Activated T-helper 1 cell treated with Interleukin-2 at 50 U/mL for 16 hours (primary cell): ENCODE measurements around the gene PLEKHG5.

ENCODE experiments used
- DNase-seq: peaks from one replicate; pipeline ENCODE4 v3.0.0-alpha.2; 2020; ENCODE audit warnings: low read depth

Gene PLEKHG5

DNA sequence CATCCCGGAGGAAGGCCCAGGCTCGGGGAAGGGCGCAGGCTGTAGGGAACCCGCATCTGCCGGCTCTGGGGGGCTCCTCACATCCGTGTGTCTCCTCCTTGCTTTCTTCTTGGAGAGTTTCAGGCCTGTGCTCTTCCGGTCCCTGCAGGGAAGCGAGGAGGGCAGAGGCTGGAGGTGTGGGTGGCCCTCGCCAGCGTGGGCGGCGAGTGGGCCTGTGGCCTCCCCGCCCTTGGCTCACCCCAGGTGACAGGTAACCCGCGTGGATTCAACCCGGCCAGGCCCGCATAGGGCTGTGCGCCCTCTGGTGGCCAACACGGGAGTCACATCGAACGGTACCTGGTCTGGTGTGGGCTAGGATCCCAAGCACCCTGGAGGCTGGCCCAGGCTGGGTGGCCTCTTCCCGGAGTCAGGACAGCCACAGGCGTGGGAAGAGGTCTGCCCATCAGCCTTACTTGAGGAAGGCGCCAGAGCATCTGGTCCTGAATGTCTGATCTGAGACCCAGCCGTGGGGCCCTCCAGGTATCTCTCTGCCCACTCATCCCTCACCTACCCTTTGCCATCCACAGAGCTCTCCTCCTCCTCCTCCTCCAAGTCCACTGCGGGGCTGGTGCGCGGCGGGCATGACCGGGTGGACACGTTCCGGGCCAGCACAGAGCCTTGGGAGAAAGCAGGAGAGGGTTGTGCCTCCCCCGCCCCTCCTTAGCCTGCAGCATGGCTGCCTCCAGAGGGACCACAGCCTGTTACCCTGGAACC is 15.9 kb downstream of the PLEKHG5 start:
- peak; percentile 75 for DNase-seq

DNA sequence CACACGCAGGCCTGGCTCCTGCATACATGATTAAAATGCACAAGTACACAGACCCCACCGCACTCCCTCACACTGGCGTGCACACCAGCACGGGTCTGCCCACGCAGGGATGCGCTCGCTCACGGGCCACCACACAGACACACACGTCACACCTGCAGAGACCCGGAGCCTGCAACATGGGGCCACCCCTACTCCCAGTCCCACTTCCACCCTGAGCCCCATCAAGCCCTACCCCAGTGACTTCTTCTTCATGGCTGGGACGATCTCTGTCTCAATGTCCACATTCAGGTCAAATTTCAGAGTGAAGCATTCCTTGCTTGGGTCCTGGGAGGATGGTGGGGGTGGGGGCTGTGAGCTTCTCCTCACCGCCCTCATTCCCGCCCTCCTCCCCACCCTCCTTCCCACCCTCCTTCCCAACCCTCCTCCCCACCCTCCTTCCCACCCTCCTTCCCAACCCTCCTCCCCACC is 16.6 kb downstream of the PLEKHG5 start:
- DNase-seq, result no peak

DNA sequence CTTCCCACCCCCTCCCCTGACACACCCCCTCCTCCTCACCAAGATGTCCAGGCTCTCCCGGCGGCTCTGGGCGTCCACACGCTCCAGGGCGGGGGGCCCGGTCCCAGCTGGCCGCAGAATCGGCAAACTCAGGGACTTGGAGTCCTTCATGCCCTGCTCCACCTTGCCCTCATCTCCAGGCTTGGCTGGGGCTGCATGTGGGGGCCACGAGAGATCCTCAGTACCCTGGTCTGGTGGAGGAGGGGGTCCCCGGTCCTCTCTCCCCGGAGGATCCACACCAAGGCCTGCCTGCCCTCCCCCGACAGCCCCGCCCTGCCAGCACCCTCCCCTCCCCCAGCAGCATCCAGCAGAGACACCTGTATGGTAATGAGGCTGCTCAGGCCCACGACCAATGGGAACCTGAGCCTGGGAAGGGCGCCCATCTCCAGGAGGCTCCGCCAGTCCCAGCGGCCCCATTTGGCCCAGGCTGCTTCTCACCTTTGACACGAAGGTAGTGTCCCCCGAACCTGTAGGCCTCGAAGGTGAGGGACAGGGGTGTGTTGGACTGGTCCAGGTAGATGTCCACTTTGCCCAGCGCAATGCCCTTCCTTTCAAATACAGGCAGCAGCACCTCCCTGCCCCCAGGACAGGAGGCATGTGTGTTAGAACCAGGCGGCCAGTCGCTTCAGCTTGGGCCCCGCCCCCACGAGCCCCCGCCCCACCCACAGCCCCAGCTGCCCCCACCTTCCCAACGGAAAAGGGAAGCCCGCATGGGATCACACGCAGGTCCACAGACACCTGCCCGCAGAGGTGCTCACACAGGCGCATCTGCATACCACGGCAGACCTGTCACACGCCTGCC is 17.3 kb downstream of the PLEKHG5 start:
- DNase-seq, result no peak

DNA sequence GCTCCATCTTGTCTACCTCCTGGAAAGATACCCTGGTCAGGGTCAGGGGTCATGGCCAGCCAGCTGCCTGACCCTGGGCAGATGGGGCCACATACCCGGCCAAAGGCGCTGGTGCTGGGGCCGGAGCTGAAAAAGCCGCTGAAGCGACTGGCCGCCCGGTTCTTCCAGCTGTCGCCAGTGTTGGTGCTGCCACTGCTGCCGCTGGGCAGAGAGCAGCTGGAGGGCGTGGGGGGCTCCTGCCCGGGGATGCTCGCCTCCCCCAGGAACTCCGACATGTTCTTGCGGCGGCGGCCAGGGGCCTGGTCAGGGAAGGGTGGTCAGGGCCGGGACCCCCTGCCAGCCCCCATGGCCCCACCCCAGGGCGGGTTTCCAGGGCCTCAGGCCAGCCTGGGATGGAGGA is 18.3 kb downstream of the PLEKHG5 start:
- no peak for DNase-seq

DNA sequence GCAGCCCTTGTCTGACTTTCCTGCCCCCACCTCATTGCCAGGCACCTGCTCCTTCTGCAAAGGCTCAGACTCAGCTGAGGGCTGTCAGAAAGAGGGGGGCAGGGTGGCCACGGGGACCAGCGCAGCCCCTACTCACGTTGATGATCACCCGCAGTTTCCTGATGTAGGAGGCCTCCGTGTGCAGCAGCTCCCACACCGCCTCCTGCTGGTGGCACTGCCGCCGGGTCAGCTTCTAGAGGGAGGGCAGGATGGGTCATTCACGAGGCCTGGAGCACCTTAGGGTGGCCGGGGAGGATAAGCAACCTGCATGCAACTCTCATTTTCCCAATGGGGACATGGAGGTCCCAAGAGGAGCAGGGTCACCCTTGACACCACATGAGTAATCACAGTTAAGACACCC is 19.1 kb downstream of the PLEKHG5 start:
- DNase-seq, result no peak

DNA sequence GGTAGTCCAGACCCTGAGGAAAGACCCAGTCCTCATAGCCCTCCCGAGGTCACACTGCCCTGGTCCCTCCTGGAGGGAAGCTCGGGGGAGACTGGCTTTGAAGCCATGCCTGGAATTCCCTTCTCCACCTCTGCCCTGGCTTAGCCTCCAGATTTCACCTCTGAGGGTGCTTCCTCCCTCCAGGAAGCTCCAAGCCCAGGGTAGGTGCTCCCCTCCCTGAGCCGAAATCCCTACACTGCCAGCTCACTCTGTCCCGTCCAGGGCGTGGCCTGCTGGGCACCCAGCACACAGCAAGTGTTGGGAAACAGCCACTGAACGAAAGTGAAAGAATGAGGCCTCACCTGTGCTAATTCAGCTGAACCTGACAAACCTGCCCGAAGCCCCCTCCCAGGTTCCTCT is 19.5 kb downstream of the PLEKHG5 start:
- DNase-seq, result no peak

DNA sequence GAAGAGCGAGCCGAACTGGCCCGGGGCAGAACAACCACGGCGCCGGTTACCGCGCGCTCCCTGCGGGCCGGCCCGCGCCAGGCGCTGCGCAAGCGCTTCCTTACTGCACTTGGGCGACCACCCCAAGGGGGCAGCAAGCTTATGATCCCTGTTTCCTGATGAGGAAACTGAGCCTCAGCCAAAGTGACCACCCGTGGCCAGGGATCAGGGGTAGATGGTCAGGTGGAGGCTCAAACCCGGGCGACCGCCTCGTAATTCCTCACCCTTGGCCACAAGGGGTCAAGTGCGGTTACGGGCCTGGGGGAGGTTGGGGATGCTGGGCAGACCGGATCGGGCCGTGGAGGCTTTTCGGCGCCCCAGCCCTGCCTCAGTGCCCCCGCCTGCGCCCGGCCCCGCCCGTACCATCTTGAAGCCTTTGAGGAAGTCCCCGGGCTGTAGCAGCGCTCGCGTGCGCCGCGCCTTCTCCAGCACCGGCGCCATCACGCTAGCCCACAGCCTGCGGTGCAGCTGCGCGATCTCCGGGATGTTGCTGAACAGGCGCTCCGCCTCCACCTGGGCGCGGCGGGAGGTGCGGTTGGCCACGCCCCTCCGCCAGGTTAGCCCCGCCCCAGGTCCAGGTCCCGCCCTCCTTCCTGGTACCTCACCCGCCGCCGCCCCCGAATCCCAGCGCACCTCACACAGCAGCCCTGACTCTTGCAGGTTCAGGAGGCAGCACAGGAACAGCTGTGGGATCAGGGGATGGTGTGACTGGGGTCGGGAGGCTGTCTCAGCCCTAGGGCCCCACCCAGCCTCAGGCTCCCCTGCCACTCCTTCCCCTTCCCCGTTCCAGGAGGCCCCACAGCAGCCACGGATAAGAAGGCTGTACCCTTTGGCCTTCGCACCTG is 20.1 kb downstream of the PLEKHG5 start:
- no peak for DNase-seq

DNA sequence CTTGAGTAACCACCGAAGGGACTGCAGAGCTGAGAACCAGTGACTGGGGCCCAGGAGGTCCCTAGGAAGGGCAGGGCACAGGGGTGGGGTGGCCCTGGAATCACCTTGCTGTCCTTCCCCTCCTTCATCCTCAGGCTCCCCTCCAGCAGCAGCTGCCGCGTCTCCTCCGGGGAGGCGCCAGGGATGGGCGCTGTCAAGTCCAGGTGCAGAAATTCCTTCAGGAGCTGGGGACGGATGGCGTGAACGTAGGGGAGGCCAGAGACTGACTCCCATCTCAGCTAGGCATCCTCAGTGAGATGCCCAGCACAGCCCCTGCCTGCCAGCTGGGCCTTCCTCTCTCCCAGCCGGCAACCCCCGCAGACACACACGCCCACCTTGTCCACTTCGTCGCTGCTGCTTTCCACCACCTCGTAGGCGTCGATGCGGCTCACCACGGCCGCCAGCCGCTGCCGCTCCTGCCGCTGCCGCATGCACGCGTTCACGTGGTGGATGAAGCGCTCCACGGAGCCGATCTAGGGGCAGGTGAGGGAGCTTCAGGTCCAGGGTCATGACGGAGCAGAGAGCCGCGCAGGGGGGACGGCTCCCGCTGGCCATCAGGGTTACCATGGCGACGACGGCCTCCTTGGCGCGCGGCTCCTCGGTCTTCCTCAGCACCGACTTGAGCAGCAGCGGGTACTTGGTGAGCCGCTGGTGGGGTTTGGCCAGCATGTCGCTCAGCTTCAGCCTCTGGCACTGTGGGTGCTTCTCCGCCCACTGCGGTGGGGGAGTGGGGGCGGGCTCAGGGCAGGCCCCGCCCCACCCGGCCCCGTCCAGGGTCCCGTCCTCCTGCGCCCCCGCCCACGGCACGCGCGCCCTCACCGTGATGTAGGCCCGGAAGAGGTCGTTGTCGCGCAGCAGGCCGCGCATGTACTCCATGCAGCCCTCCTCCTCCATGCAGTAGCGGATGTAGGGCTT is 21.1 kb downstream of the PLEKHG5 start:
- no peak for DNase-seq

DNA sequence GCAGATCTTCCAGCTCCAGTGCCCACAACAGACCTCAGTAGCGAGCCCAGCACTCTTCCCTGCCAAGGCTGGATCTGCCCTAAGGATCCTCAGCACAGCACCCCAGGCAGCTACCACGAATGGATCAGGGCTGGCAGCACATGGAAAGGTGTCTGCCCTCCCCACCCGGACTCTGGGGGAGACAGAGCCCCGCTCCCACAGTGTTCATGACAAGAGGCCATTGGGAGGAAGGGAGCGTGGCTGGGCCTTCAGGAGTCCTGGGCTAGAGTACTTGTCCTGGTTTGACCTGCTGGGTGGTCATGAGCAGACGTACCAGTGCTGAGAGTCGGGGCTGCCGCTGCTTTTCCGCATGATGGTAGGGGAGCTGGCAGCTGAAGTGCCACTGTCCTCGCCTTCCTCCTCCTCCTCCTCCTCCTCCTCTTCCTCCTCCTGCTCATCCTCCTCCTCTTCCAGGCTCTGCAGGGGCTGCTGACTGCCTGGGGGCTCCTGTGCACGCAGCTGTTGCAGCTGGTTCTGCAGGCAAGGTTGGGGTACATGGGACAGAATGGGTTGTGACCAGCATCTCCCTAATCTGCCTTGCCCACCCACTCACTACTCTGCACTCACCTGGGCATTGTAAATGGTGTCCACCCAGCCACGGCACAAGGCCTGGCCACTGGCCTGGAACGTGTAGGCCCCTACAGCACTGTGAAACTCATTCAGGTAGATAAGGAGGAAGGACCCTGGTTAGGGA is 22.6 kb downstream of the PLEKHG5 start:
- DNase-seq, result no peak

DNA sequence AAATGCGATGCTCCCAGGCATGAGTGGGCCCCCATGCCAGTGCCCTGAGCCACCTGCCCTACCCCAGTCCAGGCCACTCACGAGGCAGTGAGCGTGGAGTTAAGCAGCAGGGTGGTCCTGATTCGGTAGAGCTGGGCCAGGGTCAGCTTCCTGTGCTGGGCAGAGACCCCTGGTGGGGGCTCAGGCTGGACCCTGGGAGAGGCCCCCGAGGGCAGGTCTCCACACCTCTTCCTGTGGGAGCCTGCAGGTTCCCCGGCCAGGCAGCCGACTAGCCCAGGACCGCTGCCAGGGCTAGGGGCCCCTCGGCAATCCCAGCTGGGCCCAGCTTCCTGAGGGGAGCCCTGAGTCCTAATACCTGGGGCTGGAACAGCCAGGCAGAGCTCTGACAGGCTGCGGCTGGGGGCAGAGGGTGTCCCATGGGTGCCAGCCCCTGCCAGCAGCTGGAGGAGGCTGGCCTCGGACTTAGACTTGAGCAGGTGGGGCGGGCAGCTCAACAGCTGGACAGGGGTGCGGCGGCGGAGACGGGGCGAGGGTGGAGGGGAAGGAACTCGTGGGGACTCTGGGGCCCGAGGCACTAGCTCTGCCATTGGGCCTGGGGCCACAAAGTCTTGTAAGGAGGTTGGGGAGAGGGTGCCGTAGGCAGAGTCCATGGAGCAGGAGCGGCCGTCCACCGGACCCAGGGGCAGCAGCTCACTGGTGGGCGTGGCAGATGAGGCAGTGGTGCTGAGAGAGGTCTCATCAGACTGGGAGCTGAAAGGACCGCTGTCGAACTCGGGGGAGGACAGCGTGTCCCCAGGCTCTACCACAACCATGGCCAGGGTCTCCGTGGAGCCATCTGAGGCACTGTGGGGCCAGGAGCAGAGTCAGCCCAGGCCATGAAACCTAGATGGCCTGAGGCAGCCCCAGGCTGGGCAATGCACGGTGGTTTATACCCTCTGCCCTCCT is 23.5 kb downstream of the PLEKHG5 start:
- DNase-seq, result no peak

DNA sequence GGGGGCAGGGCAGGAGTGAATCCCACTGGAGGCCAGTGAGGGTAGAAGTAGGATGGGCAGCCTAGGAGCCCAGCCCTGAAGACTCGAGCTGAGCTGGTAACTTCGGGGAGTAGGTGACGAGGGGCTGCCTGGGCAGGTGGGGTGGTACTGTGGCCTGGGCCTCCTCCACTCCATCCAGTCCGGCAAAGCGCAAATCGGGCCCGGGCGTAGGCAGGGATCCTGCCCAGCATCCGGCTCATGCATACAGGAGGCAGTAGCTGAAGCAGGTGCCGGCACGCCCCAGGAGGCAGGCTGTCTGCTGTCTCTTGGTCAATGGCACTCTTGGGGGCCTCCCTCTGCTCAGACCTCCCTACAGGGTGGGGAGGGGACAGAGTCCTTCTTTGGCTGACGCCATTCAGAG is 24.2 kb downstream of the PLEKHG5 start:
- DNase-seq, result no peak

DNA sequence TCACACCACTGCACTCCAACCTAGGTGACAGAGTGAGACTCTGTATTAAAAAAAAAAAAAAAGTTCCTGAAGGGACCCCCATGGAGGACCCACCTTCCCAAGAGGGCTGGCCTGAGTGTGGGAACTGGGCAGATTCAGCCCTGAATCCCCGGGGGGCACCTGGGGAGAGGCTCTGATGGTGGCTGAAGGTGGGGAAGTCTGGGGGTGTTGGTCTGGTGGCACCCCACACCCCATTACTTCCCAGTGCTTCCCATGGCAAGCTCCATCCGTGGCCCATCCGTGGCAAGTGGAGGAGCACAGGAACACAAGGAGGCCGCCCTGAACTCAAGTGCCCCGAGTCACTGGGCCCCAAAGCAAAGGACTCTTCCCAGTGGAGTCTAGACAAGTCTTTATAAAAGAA is 24.7 kb downstream of the PLEKHG5 start:
- no peak for DNase-seq

DNA sequence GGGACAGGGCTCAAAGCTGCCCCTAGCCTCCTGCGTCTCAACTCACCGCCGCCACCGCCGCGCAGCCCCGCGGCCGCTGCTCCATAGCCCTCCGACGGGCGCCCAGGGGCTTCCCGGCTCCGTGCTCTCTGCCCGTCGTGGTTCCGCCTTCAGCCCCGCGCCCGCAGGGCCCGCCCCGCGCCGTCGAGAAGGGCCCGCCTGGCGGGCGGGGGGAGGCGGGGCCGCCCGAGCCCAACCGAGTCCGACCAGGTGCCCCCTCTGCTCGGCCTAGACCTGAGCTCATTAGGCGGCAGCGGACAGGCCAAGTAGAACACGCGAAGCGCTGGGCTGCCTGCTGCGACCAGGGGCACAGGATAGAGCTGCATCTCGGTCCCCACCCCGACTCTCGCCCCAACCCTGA is 25.4 kb downstream of the PLEKHG5 start, which contains the start of gene TNFRSF25:
TSS of gene TNFRSF25 (minus strand) at position 151 of the 400 bp plus-strand sequence. CDS start at position 85, 66 bp downstream.
- peak; percentile 47 for DNase-seq

DNA sequence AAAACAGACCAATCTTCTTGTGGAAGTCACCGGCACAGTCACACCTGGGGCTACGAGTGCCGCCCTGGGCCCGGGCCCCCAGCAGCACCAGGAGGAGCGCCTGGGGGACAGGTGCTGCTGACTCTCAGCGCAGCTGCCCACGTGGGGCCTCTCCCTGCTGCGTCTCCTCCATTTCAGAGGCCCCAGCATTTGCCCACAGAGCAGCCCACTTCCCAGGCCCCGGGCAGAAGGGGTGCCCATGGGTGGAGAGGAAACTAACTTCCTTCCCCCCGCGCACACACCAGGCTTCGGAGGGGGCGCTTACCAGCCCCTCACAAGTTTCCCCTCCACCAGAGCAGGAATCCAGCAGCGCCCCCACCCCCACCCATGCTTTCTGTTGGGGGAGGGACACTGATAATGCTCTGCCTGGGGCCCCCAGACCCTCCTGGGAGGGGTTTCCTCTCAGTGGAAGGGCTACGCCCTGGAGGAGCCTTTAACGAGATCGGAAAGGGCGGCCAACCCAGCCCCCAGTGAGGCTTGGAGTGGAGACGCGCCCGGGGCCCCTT is 25.9 kb downstream of the PLEKHG5 start:
- DNase-seq, result no peak

DNA sequence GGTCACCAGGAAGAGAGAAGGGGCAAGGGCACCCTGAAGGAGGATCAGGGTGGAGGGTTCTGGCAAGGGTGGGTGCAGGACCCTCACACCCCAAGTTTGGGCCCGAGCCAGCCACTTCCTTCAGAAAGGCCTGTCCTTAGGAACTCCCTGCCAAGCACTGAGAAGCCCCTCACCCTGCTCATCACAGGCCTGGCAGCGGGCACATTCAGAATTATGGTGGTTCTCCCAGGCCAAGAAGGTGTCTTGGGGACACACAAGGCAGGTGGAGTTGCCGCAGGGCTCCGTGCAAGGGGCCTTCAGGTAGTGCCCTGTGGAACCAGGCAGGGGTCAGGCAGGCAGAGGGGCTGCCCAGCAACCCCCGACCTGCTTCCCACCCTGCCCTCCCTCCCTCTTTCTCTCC is 26.6 kb downstream of the PLEKHG5 start:
- no peak for DNase-seq

DNA sequence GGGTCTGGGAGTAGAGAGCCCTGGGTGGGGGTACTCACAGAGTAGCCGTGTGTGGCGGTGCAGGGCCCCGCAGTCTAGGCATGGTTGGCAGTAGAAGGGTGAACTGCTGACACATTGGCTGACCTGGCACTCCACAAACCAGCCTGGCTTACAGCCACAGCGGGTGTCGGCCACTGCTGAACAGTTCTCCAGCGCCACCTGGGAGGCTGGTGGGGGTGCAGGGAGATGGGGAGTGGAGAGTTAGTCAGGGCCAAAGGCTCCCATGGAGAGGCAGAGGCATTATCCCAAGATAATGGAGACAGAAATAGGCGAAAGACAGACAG is 27.0 kb downstream of the PLEKHG5 start:
- DNase-seq, result no peak

DNA sequence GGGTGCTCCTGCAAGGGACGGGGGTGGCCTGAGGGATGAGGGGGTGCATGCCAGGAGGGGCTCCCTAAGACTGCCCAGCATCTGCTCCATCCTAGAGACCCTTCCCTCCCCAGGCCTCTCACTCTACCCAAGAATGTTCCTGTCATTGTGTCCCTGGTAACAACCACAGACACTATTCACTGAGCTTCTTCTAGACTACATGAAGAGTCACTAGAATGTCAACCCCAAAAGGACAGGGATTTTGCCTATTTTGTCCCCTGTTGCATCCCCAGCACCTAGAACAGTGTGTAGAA is 28.4 kb downstream of the PLEKHG5 start:
- DNase-seq, result no peak

DNA sequence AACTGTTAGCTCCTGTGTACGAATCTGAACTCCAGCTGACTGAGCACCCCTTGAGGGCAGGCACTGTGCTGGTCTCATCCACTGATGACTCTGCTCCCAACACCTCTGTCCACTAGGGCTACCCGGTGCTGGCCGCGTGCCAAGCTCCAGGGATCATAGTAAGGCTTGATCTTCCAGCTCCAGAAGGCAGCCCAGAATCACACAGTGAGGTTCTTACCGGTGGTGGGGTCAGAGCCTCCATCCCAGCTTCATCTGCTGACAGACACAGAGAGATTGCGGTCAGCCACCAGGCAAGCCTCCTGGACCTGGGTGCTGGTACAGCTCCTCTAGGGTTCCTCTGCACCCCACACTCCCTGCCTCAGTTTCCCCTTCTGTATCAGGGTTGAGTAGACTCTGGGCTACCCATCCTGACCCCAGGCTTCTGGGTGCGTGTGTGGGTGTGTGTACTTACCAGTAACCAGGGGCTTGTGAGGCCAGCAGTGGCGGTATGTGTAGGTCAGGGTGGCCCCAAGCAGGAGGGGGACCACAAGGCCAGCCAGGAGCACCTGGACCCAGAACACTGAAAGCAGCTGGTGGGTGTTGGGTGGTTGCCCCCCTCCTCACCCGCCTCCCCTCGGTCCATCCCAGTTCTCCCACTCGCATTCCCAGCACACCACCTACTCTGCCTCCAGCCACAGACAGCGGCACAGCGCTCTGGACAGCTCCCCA is 28.9 kb downstream of the PLEKHG5 start:
- DNase-seq, result no peak
